Measurements from ENCODE around the gene DEFB126.

DEFB126 gene

GRCh38 chr20:168876-169275, 26.5 kb downstream of the DEFB126 start:
- TF ChIP-seq GLIS3 (CRISPR knock-in tag; IDR thresholded peaks at IDR 0.05) (no peak), PPARA (CRISPR knock-in tag; IDR thresholded peaks at IDR 0.05; ENCODE audit: borderline replicate concordance) (no peak), ESRRG (CRISPR knock-in tag; IDR thresholded peaks at IDR 0.05) (no peak), RARB (CRISPR knock-in tag; IDR thresholded peaks at IDR 0.05) (no peak)
- ATAC-seq, result no peak

GRCh38 chr20:184288-184687, 41.9 kb downstream of the DEFB126 start:
- ATAC-seq, result no peak
- TF ChIP-seq ZNF70 (CRISPR knock-in tag; IDR thresholded peaks at IDR 0.05) (no peak), BACH2 (CRISPR knock-in tag; IDR thresholded peaks at IDR 0.05; ENCODE audit: borderline replicate concordance) (no peak)

- no peak for ATAC-seq
- TF ChIP-seq PPARA (CRISPR knock-in tag; IDR thresholded peaks at IDR 0.05; ENCODE audit: borderline replicate concordance) (no peak), GLIS3 (CRISPR knock-in tag; IDR thresholded peaks at IDR 0.05) (no peak), BACH2 (CRISPR knock-in tag; IDR thresholded peaks at IDR 0.05; ENCODE audit: borderline replicate concordance) (no peak), CSDC2 (CRISPR knock-in tag; IDR thresholded peaks at IDR 0.05) (no peak), OSR1 (CRISPR knock-in tag; IDR thresholded peaks at IDR 0.05) (no peak), ESRRG (CRISPR knock-in tag; IDR thresholded peaks at IDR 0.05) (no peak), CREB5 (CRISPR knock-in tag; IDR thresholded peaks at IDR 0.05; ENCODE audit: low read depth) (no peak), TOX (CRISPR knock-in tag; IDR thresholded peaks at IDR 0.05; ENCODE audit: borderline replicate concordance) (no peak), ZC3H10 (CRISPR knock-in tag; IDR thresholded peaks at IDR 0.05) (no peak)
Measured at GRCh38 chr20:187733-188132, 45.3 kb downstream of the DEFB126 start.

GRCh38 chr20:189611-190010, 47.2 kb downstream of the DEFB126 start, which contains the start of gene DEFB128:
Gene DEFB128, minus strand, starts transcription at chr20:189711. Its CDS starts 88 bp downstream, at chr20:189623.
- ATAC-seq, result no peak
- TF ChIP-seq ZFP30 (CRISPR knock-in tag; IDR thresholded peaks at IDR 0.05) (no peak), GLIS3 (CRISPR knock-in tag; IDR thresholded peaks at IDR 0.05) (no peak), TOX (CRISPR knock-in tag; IDR thresholded peaks at IDR 0.05; ENCODE audit: borderline replicate concordance) (no peak), TSHZ2 (CRISPR knock-in tag; IDR thresholded peaks at IDR 0.05) (no peak), TCF4 (CRISPR knock-in tag; IDR thresholded peaks at IDR 0.05; ENCODE audit: borderline replicate concordance) (no peak), ZC3H10 (CRISPR knock-in tag; IDR thresholded peaks at IDR 0.05) (no peak), ZNF8 (CRISPR knock-in tag; IDR thresholded peaks at IDR 0.05) (no peak), ESRRG (CRISPR knock-in tag; IDR thresholded peaks at IDR 0.05) (no peak), CREB5 (CRISPR knock-in tag; IDR thresholded peaks at IDR 0.05; ENCODE audit: low read depth) (no peak), CSRNP3 (CRISPR knock-in tag; IDR thresholded peaks at IDR 0.05) (no peak), OSR1 (CRISPR knock-in tag; IDR thresholded peaks at IDR 0.05) (no peak), ZNF70 (CRISPR knock-in tag; IDR thresholded peaks at IDR 0.05) (no peak), POU6F1 (CRISPR knock-in tag; IDR thresholded peaks at IDR 0.05; ENCODE audit: borderline replicate concordance, low read depth) (no peak), ZFP3 (CRISPR knock-in tag; IDR thresholded peaks at IDR 0.05) (no peak)
